ENCODE data around the gene VAV3.

VAV3 gene

DNA sequence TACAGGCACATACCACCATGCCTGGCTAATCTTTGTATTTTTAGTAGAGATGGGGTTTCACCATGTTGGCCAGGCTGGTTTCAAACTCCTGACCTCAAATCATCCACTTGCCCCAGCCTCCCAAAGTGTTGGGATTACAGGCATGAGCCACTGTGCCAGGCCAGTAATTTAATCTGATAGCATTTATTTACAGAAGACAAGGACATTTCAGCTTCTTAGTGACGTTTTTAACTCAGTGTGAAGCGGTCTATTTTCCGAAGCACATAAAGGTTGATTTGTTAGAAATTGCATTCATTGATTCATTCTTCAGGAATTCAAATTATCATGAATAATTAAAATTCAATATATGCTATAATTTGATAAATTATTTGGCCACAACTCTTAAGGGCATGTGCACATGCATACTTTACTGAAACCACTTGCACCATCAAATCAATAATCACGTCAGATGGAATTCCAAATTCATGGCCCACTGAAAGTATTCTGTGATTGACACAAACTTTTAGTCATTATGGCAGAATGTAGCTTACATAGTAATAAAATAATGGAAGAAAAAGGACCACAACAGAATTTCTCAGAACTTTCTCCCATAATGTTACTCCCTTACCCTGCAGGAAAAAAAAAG, 339.5 kb downstream of the VAV3 start:
- no peak for DNase-seq

GRCh38 chr1:107623431-107623830, 341.5 kb downstream of the VAV3 start:
- no peak for DNase-seq

GRCh38 chr1:107622966-107623365, 342.0 kb downstream of the VAV3 start:
- peak in 1 of 5 donors; percentile 6 for DNase-seq

DNA sequence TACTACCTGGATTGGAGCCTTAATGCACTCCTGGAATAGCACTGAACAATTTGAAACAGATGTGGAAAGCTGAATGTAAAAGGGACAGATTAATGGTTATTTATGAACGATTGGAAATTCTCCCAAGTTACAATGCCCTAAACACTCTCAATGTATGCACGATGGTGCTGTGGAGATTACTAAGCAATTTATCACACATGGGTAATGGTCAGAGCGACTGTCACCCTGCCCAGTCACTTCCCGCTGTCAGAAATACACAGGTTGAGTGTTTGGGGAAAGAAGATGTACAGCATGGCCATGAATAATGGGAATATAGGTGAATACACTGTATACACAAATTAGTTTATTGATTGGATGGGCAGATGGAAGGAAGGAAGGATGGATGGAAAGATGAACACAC, 342.4 kb downstream of the VAV3 start:
- DNase-seq = no peak

DNA sequence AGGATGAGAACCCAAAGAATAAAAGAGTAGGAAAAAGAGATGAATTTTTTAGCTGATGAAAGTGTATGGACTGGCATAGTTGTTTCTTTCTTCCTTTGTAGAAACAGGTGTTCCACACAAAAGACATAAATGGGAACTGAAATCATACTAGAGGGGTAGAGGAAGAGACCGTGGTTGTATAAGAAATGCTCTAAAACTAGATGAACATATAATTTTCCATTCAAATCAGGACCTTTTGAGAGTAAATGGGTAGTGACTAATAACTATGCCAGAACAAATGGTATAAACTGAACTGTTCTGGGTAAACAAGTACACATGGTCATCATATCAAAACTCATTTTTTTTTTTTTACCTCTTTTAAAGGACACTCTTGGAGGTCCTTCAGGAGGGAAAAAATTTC, 344.2 kb downstream of the VAV3 start:
- DNase-seq = no peak

DNA sequence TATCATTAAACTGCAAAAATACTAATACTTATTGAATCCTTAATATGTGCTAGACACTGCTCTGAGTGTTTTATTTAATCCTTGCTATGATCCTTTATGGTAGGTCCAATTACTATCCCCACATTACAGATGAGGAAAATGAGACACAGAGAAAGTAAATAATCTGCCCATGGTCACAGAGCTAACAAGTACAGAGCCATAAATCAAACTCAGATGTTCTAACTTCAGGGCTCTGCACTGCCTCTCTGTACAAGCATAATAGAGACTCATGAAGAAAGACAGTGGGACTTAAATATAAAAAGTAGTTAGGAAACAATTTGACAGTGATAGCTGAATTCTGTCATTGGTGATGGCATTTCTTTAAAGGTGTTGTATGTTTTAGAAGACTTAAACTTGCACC, 346.4 kb downstream of the VAV3 start:
- DNase-seq = no peak

DNA sequence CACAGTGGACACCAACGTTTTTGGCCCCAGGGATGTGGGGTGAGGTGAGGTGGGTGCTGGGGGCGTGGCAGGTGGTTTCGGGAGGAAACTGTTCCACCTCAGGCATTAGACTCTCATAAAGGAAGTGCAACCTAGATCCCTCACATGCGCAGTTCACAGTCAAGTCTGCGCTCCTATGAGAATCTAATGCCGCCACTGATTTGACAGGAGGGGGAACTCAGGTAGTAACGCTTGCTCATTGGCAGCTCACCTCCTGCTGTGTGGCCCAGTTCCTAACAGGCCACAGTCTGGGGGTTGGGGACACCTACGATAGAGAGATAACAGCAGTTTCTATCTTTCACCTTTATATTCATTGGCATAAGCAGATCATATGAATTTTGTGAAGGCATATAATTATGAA, 347.1 kb downstream of the VAV3 start:
- DNase-seq = no peak

- DNase-seq = no peak
Measured at GRCh38 chr1:107617456-107617855, 347.5 kb downstream of the VAV3 start.

- DNase-seq = no peak
Measured at GRCh38 chr1:107609808-107610207, 355.2 kb downstream of the VAV3 start.

DNA sequence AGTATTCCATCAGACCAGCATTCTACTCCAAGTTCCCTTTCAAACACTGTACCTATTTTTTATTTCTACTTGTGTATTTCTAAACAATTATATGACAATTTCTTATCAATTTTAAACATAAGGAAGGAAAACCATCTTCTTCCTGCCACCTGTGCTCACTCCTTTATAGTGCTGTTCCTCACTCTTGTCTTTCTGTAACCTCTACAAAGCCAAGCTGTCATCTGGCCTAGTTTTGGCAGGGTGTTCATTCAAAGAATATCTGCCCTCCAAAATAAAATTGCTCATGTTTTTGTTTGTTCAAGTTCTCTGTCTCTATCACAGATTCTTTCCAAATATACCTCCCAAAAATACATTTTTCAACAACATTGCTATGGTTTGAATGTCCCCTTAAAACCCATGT, 360.2 kb downstream of the VAV3 start:
- no peak for DNase-seq

GRCh38 chr1:107600607-107601160, 364.3 kb downstream of the VAV3 start:
- DNase-seq = no peak

DNA sequence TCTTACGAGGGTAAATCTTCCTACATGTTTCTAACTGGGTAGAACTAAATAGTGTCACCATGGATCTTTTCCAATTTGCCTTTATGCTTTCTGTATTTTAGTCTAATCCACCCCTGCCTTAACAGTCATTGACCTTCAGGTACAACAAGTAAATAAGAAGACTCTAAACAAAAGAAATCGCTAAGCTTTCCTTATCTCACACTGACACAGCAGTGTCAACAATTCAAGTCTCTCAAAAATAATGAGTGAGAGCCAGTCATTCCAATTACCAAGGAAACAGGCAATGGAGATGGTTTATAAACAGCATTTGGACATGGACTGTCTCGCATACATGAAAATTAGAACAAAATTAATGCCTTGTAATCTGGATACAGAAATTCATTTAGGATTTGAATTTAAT, 365.8 kb downstream of the VAV3 start:
- no peak for DNase-seq

DNA sequence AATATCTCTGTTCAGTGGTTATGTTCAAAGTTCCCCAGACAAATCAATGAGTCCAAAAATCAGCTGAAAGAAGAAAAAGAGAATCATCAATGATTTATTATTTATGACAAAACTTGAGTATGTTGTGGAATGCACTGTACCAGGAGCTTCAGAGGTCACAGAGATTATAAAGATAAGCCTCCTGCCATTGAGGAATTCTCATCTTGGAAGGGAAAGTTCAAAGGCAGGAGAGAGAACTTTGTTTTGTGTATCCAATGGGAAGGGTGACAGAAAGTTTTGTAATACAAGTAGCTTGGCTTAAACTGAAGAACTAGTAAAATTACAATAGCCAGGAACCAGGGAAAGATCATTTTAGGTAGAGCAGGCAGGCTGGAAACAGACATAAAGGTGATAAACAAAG, 367.7 kb downstream of the VAV3 start:
- no peak for DNase-seq

- no peak for DNase-seq
Measured at GRCh38 chr1:107594536-107594935, 370.4 kb downstream of the VAV3 start.

DNA sequence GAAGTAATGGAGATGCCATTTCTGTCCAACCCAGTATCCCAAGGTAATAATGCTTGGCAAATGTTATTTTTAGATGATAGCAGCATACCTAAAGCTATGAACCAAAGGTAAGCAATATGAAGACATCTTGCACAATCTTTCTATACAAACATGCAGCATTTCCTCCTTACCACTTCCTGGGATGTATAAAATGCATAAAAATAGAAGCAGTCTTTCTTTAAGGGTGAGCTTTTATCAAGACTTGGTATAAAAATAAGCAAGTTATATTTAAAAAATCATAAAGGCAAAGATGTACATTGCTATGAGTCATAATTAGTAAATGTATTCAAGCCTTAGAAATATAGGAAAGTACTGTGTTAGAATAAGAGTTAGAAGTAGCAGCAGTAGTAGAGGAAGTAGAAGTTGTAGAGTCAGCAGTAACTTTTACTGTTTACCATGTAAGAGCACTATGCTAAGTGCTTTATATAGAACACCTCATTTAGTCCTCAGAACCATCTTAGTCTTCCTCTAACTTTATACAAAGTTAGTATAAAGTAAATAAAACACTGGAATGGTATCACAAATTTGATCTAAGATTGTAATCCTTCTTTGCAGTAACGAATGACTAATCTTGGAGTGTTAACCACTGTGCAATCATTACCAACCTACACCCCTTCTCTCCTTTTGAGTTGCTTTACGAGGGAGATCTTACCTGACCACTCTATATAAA, 371.3 kb downstream of the VAV3 start:
- peak in 1 of 5 donors; percentile 23 for DNase-seq

GRCh38 chr1:107590900-107591622, 373.9 kb downstream of the VAV3 start:
- DNase-seq = no peak

DNA sequence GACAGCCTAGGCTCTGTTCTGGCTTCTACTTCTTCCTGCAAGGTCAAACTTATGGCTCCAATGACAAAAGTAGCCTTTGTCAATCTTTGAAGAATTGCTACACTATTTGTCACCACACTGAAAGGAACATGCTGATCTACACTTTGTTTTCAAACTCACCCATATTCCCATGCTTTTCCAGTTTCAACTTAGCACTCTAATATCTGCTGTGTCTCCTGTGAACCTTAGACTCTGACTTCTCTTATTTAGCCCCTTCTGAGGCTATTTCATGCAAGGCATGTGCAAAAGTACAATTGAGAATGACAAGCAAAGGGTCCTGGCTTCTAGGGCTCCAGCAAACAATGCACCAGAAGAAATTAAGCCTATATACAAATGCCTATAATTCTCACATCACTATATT, 374.9 kb downstream of the VAV3 start:
- DNase-seq = no peak

GRCh38 chr1:107588321-107588720, 376.7 kb downstream of the VAV3 start:
- no peak for DNase-seq

GRCh38 chr1:107575226-107575625, 389.8 kb downstream of the VAV3 start:
- no peak for DNase-seq

DNA sequence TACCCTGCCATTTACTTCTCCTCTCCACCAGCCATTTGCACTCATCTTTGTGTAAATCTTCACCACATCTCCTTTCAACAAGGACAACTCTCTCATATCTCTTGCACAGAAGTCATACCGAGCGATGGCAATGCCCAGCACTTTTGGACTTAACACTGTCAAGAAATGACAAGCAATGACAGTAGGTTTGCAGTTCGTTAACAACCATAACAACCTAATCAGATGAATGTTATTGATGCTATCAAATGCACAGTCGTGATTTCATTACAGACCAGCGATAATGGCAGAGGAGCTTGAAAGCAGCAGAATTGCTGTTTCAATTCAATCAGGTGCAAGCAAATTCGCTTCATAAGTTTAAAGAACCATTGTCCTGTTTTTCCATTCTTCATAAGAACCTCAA, 390.9 kb downstream of the VAV3 start:
- no peak for DNase-seq

DNA sequence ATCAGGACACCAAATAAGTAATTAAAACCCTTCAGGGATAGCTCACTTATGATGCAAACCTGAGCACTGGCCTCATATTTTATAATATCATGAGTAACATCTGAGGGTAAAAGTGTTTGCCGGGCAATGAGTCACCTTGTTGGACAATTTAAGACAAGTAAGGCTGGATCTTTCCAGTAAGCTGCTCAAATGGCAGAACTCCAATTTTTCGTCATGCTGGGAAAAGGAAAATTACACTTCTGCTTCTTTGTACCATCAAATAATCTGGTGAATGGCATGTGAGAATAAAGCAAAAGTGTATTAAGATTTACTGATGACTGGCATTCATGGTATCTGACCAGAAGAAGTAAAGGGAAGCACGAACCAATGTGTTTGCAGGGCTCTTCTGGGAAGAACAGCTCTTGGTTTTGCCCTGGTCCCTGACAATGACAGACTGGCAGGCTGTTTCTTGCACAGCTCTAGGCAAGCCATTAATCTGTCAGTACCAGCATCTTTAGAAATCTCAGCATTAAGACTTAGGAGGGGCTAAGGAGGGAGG, 392.2 kb downstream of the VAV3 start:
- no peak for DNase-seq

GRCh38 chr1:107570768-107571167, 394.2 kb downstream of the VAV3 start:
- DNase-seq = no peak

DNA sequence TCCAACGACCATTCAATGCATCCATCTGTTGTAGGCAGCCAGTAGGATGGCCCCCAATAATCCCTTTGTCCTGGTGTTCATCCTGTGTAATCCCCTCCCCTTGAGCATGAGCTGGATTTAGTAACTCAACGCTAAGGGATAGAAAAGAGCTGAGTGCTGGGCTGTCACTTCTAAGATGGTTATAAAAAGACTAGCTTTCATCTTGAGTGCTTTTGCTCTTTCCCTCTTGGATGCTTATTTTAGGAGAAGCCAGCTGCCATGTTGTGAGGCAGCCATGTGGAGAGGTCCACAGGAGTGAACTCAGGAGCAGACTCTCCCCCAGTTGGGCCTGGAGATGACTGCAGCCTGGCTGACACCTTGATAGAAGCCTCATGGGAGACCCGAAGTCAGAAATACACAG, 401.5 kb downstream of the VAV3 start:
- no peak for DNase-seq

DNA sequence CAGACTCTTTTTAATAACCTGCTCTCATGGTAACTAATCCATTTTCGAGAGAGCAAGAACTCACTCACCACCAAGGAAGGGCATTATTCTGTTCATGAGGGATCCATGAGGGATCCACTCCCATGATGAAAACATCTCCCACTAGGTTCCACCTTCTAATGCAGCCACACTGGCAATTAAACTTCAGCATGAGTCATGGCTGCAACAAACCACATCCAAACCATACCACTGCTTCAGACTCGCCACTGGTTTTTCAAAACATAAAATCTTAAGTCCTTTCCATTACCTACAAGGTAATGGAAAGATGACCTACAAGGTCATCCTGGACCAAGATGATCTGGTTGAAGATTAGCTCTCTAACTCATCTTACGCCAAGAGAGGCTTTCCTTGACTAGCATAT, 405.1 kb downstream of the VAV3 start:
- no peak for DNase-seq
